Gastrocnemius medialis (tissue), 4 donors: ENCODE measurements around the gene PRKN. TPM values are rescaled to one million over a fixed set of nuclear protein-coding genes. Genes with fewer than 3 reads are reported as not detected.

Source experiments
- ATAC-seq, 2 donors: fragments of 150-250 bp; one replicate each; pipeline ENCODE4 v1.9.1; 2016
- DNase-seq, 2 donors: peaks; one replicate each; pipeline ENCODE4 v3.0.0-alpha.2; 2019
- H3K27ac ChIP-seq, 4 donors: fragments of 200-600 bp; sonication (generic); 1 replicate in 1 of 4; 2 replicates in 3 of 4; pipeline ENCODE4 v1.5.1; 2016 to 2018; ENCODE audit warnings: mild to moderate bottlenecking in 2 of 4, moderate library complexity in 1 of 4
- H3K27me3 ChIP-seq, 3 donors: fragments of 200-600 bp; sonication (generic) in 2 of 3; 1 replicate in 1 of 3; 2 replicates in 2 of 3; pipeline versions ENCODE4 v1.5.1 to v1.6.0; 2016 to 2019; ENCODE audit warnings: mild to moderate bottlenecking in 1 of 3, moderate library complexity in 1 of 3
- H3K36me3 ChIP-seq, 2 donors: fragments of 200-600 bp; sonication (generic) in 1 of 2; one replicate each; pipeline ENCODE4 v1.5.1; 2017 to 2018
- H3K4me1 ChIP-seq, 2 donors: fragments of 200-600 bp; sonication (generic) in 1 of 2; one replicate each; pipeline ENCODE4 v1.5.1; 2016 to 2017; ENCODE audit warnings: mild to moderate bottlenecking in 2 of 2
- H3K4me3 ChIP-seq, 4 donors: fragments of 200-600 bp; sonication (generic) in 3 of 4; 1 replicate in 1 of 4; 2 replicates in 3 of 4; pipeline ENCODE4 v1.5.1; 2016 to 2019; ENCODE audit warnings: mild to moderate bottlenecking in 2 of 4
- H3K9me3 ChIP-seq, 3 donors: fragments of 200-600 bp; sonication (generic) in 2 of 3; 1 replicate in 1 of 3; 2 replicates in 2 of 3; pipeline ENCODE4 v1.5.1; 2016 to 2019
- POLR2A ChIP-seq, 2 donors: fragments of 450-650 bp; IDR thresholded peaks; one replicate each; pipeline ENCODE4 v1.6.1; 2017; ENCODE audit warnings: antibody characterized with exemption in 2 of 2, mild to moderate bottlenecking in 2 of 2, moderate library complexity in 2 of 2
- in situ Hi-C, 4 donors: fragments of 200-750 bp; cut with MboI; loops; one replicate each; pipeline versions ENCODE4 v1.15.0 to v1.8.0; 2017; ENCODE audit warnings: low sequenced_read_pairs in 4 of 4
- intact Hi-C: fragments of 100-400 bp; cut with DNase I; formaldehyde crosslinking; loops from one replicate; pipeline ENCODE4 v1.15.1; 2023; ENCODE audit warnings: low total_unique reads
- total RNA-seq, 4 donors: library from RNA; depleted of rRNA; stranded (reverse); fragments of >200 nt; gene quantifications; one replicate each; pipeline versions ENCODE4 v1.1.0 to v1.2.3, GENCODE V29; 2016
- TF ChIP-seq, protein P1 (sequence below), 5 experiments: fragments of 450-650 bp in 3 of 5; fragments of 200-600 bp in 2 of 5; sonication (generic) in 2 of 5; IDR thresholded peaks in 4 of 5; conservative IDR thresholded peaks in 1 of 5; 1 replicate in 4 of 5; 2 replicates in 1 of 5; pipeline ENCODE4 v1.5.1; 2016 to 2019; ENCODE audit warnings: antibody characterized with exemption in 5 of 5, mild to moderate bottlenecking in 3 of 5, moderate library complexity in 3 of 5

The PRKN gene
- total RNA-seq, 4 donors from 2014 or later = 8.4 to 21.6 (median 13.7) TPM

- in situ Hi-C loops = no loop called here
- no peak for ATAC-seq
- Histone ChIP-seq H3K9me3 (no peaks in the 10 kb centered on the region), H3K27ac (no peak overlapping the region), H3K4me3 (no peak overlapping the region), H3K27me3 (no peaks in the 10 kb centered on the region), H3K4me1 (peaks cover 0 to 6% of the 10 kb centered on the region in 2 donors), H3K36me3 (no peaks in the 10 kb centered on the region)
- TF ChIP-seq, protein P1, sequence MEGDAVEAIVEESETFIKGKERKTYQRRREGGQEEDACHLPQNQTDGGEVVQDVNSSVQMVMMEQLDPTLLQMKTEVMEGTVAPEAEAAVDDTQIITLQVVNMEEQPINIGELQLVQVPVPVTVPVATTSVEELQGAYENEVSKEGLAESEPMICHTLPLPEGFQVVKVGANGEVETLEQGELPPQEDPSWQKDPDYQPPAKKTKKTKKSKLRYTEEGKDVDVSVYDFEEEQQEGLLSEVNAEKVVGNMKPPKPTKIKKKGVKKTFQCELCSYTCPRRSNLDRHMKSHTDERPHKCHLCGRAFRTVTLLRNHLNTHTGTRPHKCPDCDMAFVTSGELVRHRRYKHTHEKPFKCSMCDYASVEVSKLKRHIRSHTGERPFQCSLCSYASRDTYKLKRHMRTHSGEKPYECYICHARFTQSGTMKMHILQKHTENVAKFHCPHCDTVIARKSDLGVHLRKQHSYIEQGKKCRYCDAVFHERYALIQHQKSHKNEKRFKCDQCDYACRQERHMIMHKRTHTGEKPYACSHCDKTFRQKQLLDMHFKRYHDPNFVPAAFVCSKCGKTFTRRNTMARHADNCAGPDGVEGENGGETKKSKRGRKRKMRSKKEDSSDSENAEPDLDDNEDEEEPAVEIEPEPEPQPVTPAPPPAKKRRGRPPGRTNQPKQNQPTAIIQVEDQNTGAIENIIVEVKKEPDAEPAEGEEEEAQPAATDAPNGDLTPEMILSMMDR (IDR thresholded peaks at IDR 0.05 in 4 of 5, conservative IDR thresholded peaks at IDR 0.05 in 1 of 5) = no peak
- intact Hi-C loops = no loop called here
- DNase-seq = no peak
Measured at GRCh38 chr6:162481938-162482337, 245.6 kb downstream of the PRKN start.

GRCh38 chr6:162481320-162481719 lies 246.2 kb downstream of the PRKN start:
- no peak overlapping the region for H3K27ac ChIP-seq
- H3K27me3 ChIP-seq = no peaks in the 10 kb centered on the region
- no peaks in the 10 kb centered on the region for H3K36me3 ChIP-seq
- TF ChIP-seq, protein P1 (IDR thresholded peaks at IDR 0.05 in 4 of 5, conservative IDR thresholded peaks at IDR 0.05 in 1 of 5) = no peak
- no peak for TF ChIP-seq POLR2A (IDR thresholded peaks at IDR 0.05)
- H3K9me3 ChIP-seq = no peaks in the 10 kb centered on the region
- intact Hi-C loops (no loop called here), in situ Hi-C loops (no loop called here)
- DNase-seq = no peak
- peaks cover 0 to 6% of the 10 kb centered on the region in 2 donors for H3K4me1 ChIP-seq
- H3K4me3 ChIP-seq = no peak overlapping the region
- ATAC-seq = no peak

GRCh38 chr6:162478192-162478671 lies 249.3 kb downstream of the PRKN start:
- TF ChIP-seq, protein P1 (IDR thresholded peaks at IDR 0.05 in 4 of 5, conservative IDR thresholded peaks at IDR 0.05 in 1 of 5) = no peak
- no peak for TF ChIP-seq POLR2A (IDR thresholded peaks at IDR 0.05)
- no peaks in the 10 kb centered on the region for H3K4me1 ChIP-seq
- H3K4me3 ChIP-seq = no peak overlapping the region
- in situ Hi-C loops (no loop called here), intact Hi-C loops (no loop called here)
- H3K27ac ChIP-seq = no peak overlapping the region
- DNase-seq = no peak
- H3K27me3 ChIP-seq = no peaks in the 10 kb centered on the region
- H3K36me3 ChIP-seq = no peaks in the 10 kb centered on the region
- H3K9me3 ChIP-seq = no peaks in the 10 kb centered on the region
- ATAC-seq = no peak

DNA sequence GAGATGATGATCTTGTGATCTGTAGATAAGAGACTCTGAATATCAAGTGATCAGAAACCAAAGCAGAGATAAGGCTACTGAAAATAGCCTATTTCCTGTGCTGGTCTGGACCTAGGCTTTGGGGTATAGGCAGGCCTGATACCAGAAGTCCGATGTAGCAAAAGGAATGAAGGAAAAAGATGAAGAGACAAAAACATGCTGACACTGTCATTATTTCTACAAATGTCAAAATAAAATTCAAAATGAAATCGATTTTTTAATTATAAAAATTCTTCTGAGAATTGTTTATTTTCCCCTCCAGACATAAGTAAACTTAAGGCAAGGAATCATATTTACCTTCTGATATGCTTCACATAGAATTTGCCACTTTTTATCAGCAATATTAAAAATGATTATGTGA lies 252.8 kb downstream of the PRKN start:
- no peaks in the 10 kb centered on the region for H3K4me1 ChIP-seq
- no peaks in the 10 kb centered on the region for H3K36me3 ChIP-seq
- intact Hi-C loops (no loop called here), in situ Hi-C loops (no loop called here)
- no peak overlapping the region for H3K4me3 ChIP-seq
- no peak overlapping the region for H3K27ac ChIP-seq
- TF ChIP-seq POLR2A (IDR thresholded peaks at IDR 0.05) = no peak
- TF ChIP-seq, protein P1 (IDR thresholded peaks at IDR 0.05 in 4 of 5, conservative IDR thresholded peaks at IDR 0.05 in 1 of 5) = no peak
- H3K27me3 ChIP-seq = no peaks in the 10 kb centered on the region
- no peaks in the 10 kb centered on the region for H3K9me3 ChIP-seq
- DNase-seq (no peak), ATAC-seq (no peak)

- in situ Hi-C loops (no loop called here), intact Hi-C loops (no loop called here)
- H3K9me3 ChIP-seq = no peaks in the 10 kb centered on the region
- TF ChIP-seq, protein P1 (IDR thresholded peaks at IDR 0.05 in 4 of 5, conservative IDR thresholded peaks at IDR 0.05 in 1 of 5) = no peak
- TF ChIP-seq POLR2A (IDR thresholded peaks at IDR 0.05) = no peak
- H3K27ac ChIP-seq = no peak overlapping the region
- ATAC-seq (no peak), DNase-seq (no peak)
- H3K36me3 ChIP-seq = no peaks in the 10 kb centered on the region
- H3K4me1 ChIP-seq = peaks cover 12 to 14% of the 10 kb centered on the region in 2 donors
- no peak overlapping the region for H3K4me3 ChIP-seq
- H3K27me3 ChIP-seq = no peaks in the 10 kb centered on the region
Measured at GRCh38 chr6:162471842-162472241, 255.7 kb downstream of the PRKN start.
